Spleen (tissue), 7 donors: ENCODE results near the gene CUBN.

Source experiments
- CTCF ChIP-seq, 11 experiments: fragments of 200-600 bp in 7 of 11; fragments of 450-650 bp in 4 of 11; sonication (generic) in 4 of 11; IDR thresholded peaks in 8 of 11; conservative IDR thresholded peaks in 3 of 11; 1 replicate in 7 of 11; 2 replicates in 4 of 11; pipeline versions ENCODE4 v1.4.0 to v1.8.0; 2016 to 2021; ENCODE audit warnings: antibody characterized with exemption in 11 of 11, inconsistent platforms in 4 of 11, mild to moderate bottlenecking in 1 of 11
- POLR2A ChIP-seq, 3 donors: fragments of 450-650 bp; IDR thresholded peaks; one replicate each; pipeline ENCODE4 v1.5.1; 2017; ENCODE audit warnings: antibody characterized with exemption in 3 of 3, mild to moderate bottlenecking in 1 of 3
- POLR2AphosphoS5 ChIP-seq, 3 donors: sonication (generic); formaldehyde crosslinking; IDR thresholded peaks; one replicate each; pipeline ENCODE4 v1.5.1; 2017; ENCODE audit warnings: antibody characterized with exemption in 3 of 3
- donor health status: DM: no; HTN: no; CAD: no; lungs with moderate emphysema.
- donor health status: DM: no; HTN: no; CAD: no.
- donor health status: DM: no; HTN: no; CAD: no.

DNA sequence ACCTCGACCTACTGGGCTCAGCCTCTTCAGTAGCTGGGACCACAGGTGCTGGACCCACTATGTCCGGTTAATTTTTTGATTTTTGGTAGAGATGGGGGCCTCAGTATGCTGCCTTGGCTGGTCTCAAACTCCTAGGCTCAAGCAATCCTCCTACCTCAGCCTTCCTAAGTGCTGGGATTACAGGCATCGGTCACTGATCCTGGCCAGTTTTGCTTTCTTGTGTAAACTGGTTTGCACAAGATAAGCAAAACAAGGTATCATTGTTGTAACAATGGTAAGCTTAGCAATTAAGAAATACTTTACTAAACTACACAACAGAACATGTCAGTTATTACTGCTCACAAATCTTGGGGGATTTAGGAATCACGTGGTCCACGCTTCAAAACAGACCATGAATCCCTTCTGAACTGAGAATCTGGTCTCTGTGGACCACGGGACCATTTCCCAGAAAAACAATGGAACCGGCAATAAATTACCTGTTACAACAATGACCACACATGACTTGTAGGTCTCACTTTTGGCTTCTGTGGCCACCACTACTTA, 349.2 kb downstream of the CUBN start:
- no peak for TF ChIP-seq CTCF (IDR thresholded peaks at IDR 0.05 in 8 of 11, conservative IDR thresholded peaks at IDR 0.05 in 3 of 11)
- TF ChIP-seq POLR2A (IDR thresholded peaks at IDR 0.05): no peak
- no peak for TF ChIP-seq POLR2AphosphoS5 (IDR thresholded peaks at IDR 0.05)
